B cell (primary cell): ENCODE results near the gene PDZD8. TPM values are rescaled to one million over a fixed set of nuclear protein-coding genes. Genes with fewer than 3 reads are reported as not detected.

ENCODE experiments used
- ATAC-seq: fragments of 200-7000 bp; cut with Tn5 transposase; one replicate; pipeline ENCODE4 v1.10.0; 2021; ENCODE audit warnings: low read depth, mild to moderate bottlenecking, moderate number of reproducible peaks, moderate library complexity
- CTCF ChIA-PET: fragments of 350-600 bp; sonication (Branson Sonifier 250); formaldehyde crosslinking; loops from one replicate; lab custom pipeline; 2021; ENCODE audit warnings: antibody characterized with exemption, inconsistent platforms; lab: Charles Lee
- POLR2A ChIA-PET: fragments of 350-600 bp; sonication (Branson Sonifier 250); formaldehyde crosslinking; loops from one replicate; lab custom pipeline; 2021; ENCODE audit warnings: antibody characterized with exemption; lab: Charles Lee
- DNase-seq: peaks from one replicate; pipeline ENCODE4 v3.0.0; 2013
- H2AFZ ChIP-seq: 2 replicates; pipeline ENCODE4 v1.6.1; 2012; ENCODE audit warnings: mild to moderate bottlenecking, low read depth, low read length; ENCODE audit not compliant: insufficient read depth, poor library complexity, severe bottlenecking
- H3K27ac ChIP-seq, 2 donors: 1 replicate in 1 of 2; 2 replicates in 1 of 2; pipeline ENCODE4 v1.5.1; 2012 to 2013; ENCODE audit warnings: low read length in 2 of 2, mild to moderate bottlenecking in 2 of 2, moderate library complexity in 1 of 2
- H3K27me3 ChIP-seq, 4 experiments: fragments of 200-600 bp in 1 of 4; sonication (generic) in 1 of 4; replicated peaks in 1 of 4; 1 replicate in 2 of 4; 2 replicates in 2 of 4; pipeline versions ENCODE4 v1.6.1 to v1.7.0; 2013 to 2016; ENCODE audit warnings: low read length in 3 of 4, mild to moderate bottlenecking in 2 of 4, mixed read lengths in 1 of 4, moderate library complexity in 1 of 4; ENCODE audit not compliant: insufficient read depth in 4 of 4, control insufficient read depth in 3 of 4; ENCODE audit errors: control extremely low read depth in 1 of 4
- H3K36me3 ChIP-seq, 2 experiments: replicated peaks in 1 of 2; 1 replicate in 1 of 2; 2 replicates in 1 of 2; pipeline versions ENCODE4 v1.6.1 to v1.7.1; 2013; ENCODE audit warnings: low read length in 1 of 2; ENCODE audit not compliant: insufficient read depth in 2 of 2, control insufficient read depth in 1 of 2; ENCODE audit errors: control extremely low read depth in 1 of 2, extremely low read depth in 1 of 2
- H3K4me1 ChIP-seq, 2 donors: fragments of 200-600 bp in 1 of 2; sonication (generic) in 1 of 2; 1 replicate in 1 of 2; 2 replicates in 1 of 2; pipeline versions ENCODE4 v1.5.1 to v1.6.1; 2013 to 2017; ENCODE audit warnings: low read length in 2 of 2; ENCODE audit not compliant: control insufficient read depth in 2 of 2, insufficient read depth in 2 of 2
- H3K4me2 ChIP-seq: replicated peaks from 2 replicates; pipeline ENCODE3; 2012; ENCODE audit warnings: mild to moderate bottlenecking, low read depth, low read length; ENCODE audit not compliant: poor library complexity, severe bottlenecking
- H3K4me3 ChIP-seq, 5 experiments: fragments of 200-600 bp in 1 of 5; sonication (generic) in 1 of 5; 1 replicate in 3 of 5; 2 replicates in 2 of 5; pipeline versions ENCODE4 v1.5.1 to v1.7.0; 2011 to 2016; ENCODE audit warnings: low read length in 4 of 5, mild to moderate bottlenecking in 4 of 5, low read depth in 2 of 5, control low read depth in 1 of 5, moderate library complexity in 1 of 5; ENCODE audit not compliant: insufficient read depth in 1 of 5; ENCODE audit errors: control extremely low read depth in 1 of 5, extremely low read depth in 1 of 5
- H3K79me2 ChIP-seq: fragments of 200-600 bp; sonication (generic); one replicate; pipeline ENCODE4 v1.6.0; 2016; ENCODE audit warnings: low read length; ENCODE audit not compliant: control insufficient read depth, insufficient read depth
- H3K9ac ChIP-seq: fragments of 200-600 bp; sonication (generic); 2 replicates; pipeline ENCODE4 v1.6.1; 2017; ENCODE audit warnings: mild to moderate bottlenecking, low read length, moderate library complexity
- H3K9me3 ChIP-seq, 3 donors: one replicate each; pipeline versions ENCODE4 v1.6.1 to v1.7.1; 2013; ENCODE audit warnings: low read length in 2 of 3; ENCODE audit not compliant: control insufficient read depth in 2 of 3, insufficient read depth in 1 of 3; ENCODE audit errors: control extremely low read depth in 1 of 3
- H4K20me1 ChIP-seq: 2 replicates; pipeline ENCODE4 v1.6.0; 2012; ENCODE audit warnings: mild to moderate bottlenecking, low read length; ENCODE audit not compliant: insufficient read depth, control insufficient read depth, poor library complexity, severe bottlenecking
- H3K27ac Mint-ChIP-seq: one replicate; pipeline ENCODE4 v1.8.0; 2021; ENCODE audit warnings: mixed read lengths
- H3K27me3 Mint-ChIP-seq: one replicate; pipeline ENCODE4 v1.8.0; 2021; ENCODE audit warnings: mixed read lengths
- H3K4me1 Mint-ChIP-seq: one replicate; pipeline ENCODE4 v1.8.0; 2021; ENCODE audit warnings: mixed read lengths
- H3K4me3 Mint-ChIP-seq: one replicate; pipeline ENCODE4 v1.8.0; 2021; ENCODE audit warnings: mixed read lengths
- H3K9me3 Mint-ChIP-seq: one replicate; pipeline ENCODE4 v1.8.0; 2022; ENCODE audit warnings: mixed read lengths; ENCODE audit not compliant: insufficient read depth
- CTCF ChIP-seq: fragments of 200-600 bp; IDR thresholded peaks from one replicate; pipeline ENCODE4 v1.8.0; 2022; ENCODE audit warnings: antibody characterized with exemption, mild to moderate bottlenecking
- EZH2 ChIP-seq: IDR thresholded peaks from 2 replicates; pipeline ENCODE4 v1.6.1; 2012; ENCODE audit warnings: borderline replicate concordance, low read depth, mild to moderate bottlenecking, moderate library complexity, low read length; ENCODE audit not compliant: insufficient read depth, poor library complexity, severe bottlenecking
- WGBS: methylation state at CpG from one replicate; pipeline ENCODE4 v1.1.5; 2013; ENCODE audit warnings: missing lambda C conversion rate; ENCODE audit not compliant: insufficient coverage; 5-methylcytosine and 5-hydroxymethylcytosine counted together
- intact Hi-C: fragments of 100-400 bp; cut with micrococcal nuclease; formaldehyde crosslinking; loops from one replicate; pipeline ENCODE4 v1.10.0; 2022
- polyA plus RNA-seq: library from polyadenylated mRNA; depleted of rRNA; stranded (reverse); fragments of >200 nt; gene quantifications from 2 replicates; pipeline ENCODE4 v1.2.3, GENCODE V29; 2012
- total RNA-seq, 2 donors: library from RNA; stranded (reverse); fragments of 120-200 nt in 1 of 2; gene quantifications; 1 replicate in 1 of 2; 2 replicates in 1 of 2; pipeline versions ENCODE4 v1.2.3 to v1.2.4, GENCODE V29; 2013 to 2022

The PDZD8 gene
- total and polyA plus RNA-seq, 2 donors (not counting 1 experiment from before 2014, with no cell fraction given), result 4.9 to 13.2 TPM

- intact Hi-C loops, result no loop called here
- H3K4me3 ChIP-seq, result no peak overlapping the region
- no peaks in the 10 kb centered on the region for H3K36me3 ChIP-seq
- CTCF ChIA-PET, result no interaction called here
- Mint-ChIP-seq H3K27me3 (peaks cover 52% of the 10 kb centered on the region), H3K9me3 (no peaks in the 10 kb centered on the region), H3K27ac (no peak overlapping the region), H3K4me1 (no peaks in the 10 kb centered on the region), H3K4me3 (no peak overlapping the region)
- no peak overlapping the region for H3K27ac ChIP-seq
- peaks cover 0 to 37% (median 4%) of the 10 kb centered on the region in 4 experiments for H3K27me3 ChIP-seq
- DNase-seq (no peak), ATAC-seq (no peak)
- no peak overlapping the region for H3K9ac ChIP-seq
- no peak overlapping the region for H2AFZ ChIP-seq
- H3K9me3 ChIP-seq, result no peaks in the 10 kb centered on the region
- 100% methylated on average over 1 of the region's 3 CpGs for WGBS
- no peaks in the 10 kb centered on the region for H4K20me1 ChIP-seq
- H3K4me2 ChIP-seq, result no peak overlapping the region
- POLR2A ChIA-PET, result no interaction called here
- H3K4me1 ChIP-seq, result no peaks in the 10 kb centered on the region
- TF ChIP-seq CTCF (no peak), EZH2 (no peak)
- H3K79me2 ChIP-seq, result no peaks in the 10 kb centered on the region
These were observed 128.1 kb downstream of the PDZD8 start for GRCh38 chr10:117246997-117247671.

GRCh38 chr10:117242463-117242832 is 132.8 kb downstream of the PDZD8 start:
- intact Hi-C loops, result no loop called here
- Histone ChIP-seq H4K20me1 (no peaks in the 10 kb centered on the region), H3K36me3 (no peaks in the 10 kb centered on the region), H3K27ac (no peak overlapping the region), H3K4me3 (no peak overlapping the region), H3K4me1 (peaks cover 0 to 3% of the 10 kb centered on the region in 2 donors), H3K9me3 (peaks cover 0 to 21% (median 5%) of the 10 kb centered on the region in 3 donors), H3K79me2 (no peaks in the 10 kb centered on the region), H2AFZ (no peak overlapping the region), H3K27me3 (peaks cover 0 to 49% (median 9%) of the 10 kb centered on the region in 4 experiments), H3K9ac (no peak overlapping the region), H3K4me2 (no peak overlapping the region)
- Mint-ChIP-seq H3K4me3 (no peak overlapping the region), H3K27ac (no peak overlapping the region), H3K9me3 (peaks cover 4% of the 10 kb centered on the region), H3K27me3 (peaks cover 44% of the 10 kb centered on the region), H3K4me1 (peaks cover 3% of the 10 kb centered on the region)
- ChIA-PET CTCF (no interaction called here), POLR2A (no interaction called here)
- WGBS, result 97% methylated on average over 6 of the region's 8 CpGs
- TF ChIP-seq EZH2 (no peak), CTCF (no peak)
- no peak for DNase-seq
- ATAC-seq, result no peak
